H9 (cell line): ENCODE results near the gene SPTBN4. TPM values are rescaled to one million over a fixed set of nuclear protein-coding genes. Genes with fewer than 3 reads are reported as not detected.

Source experiments
- DNase-seq: peaks from one replicate; pipeline ENCODE4 v3.0.0-alpha.2; 2017
- H2AFZ ChIP-seq: one replicate; pipeline ENCODE4 v1.6.1; 2013; ENCODE audit warnings: mild to moderate bottlenecking, low read length, control low read depth, moderate library complexity
- H2AK5ac ChIP-seq: 2 replicates; pipeline ENCODE4 v1.6.1; 2013; ENCODE audit warnings: low read length, control low read depth, mixed read lengths; ENCODE audit not compliant: insufficient read length
- H2BK120ac ChIP-seq: one replicate; pipeline ENCODE4 v1.6.1; 2013; ENCODE audit warnings: low read depth, mild to moderate bottlenecking, low read length, control low read depth, inconsistent platforms; ENCODE audit not compliant: poor library complexity, severe bottlenecking
- H2BK12ac ChIP-seq: 2 replicates; pipeline ENCODE4 v1.6.1; 2013; ENCODE audit warnings: low read length, control low read depth, mixed read lengths, low read depth; ENCODE audit not compliant: insufficient read length
- H2BK15ac ChIP-seq: 2 replicates; pipeline ENCODE4 v1.6.1; 2013; ENCODE audit warnings: low read depth, low read length, control low read depth
- H2BK20ac ChIP-seq: one replicate; pipeline ENCODE4 v1.6.1; 2013; ENCODE audit warnings: low read depth, mild to moderate bottlenecking, low read length, control low read depth, inconsistent platforms; ENCODE audit not compliant: poor library complexity, severe bottlenecking
- H2BK5ac ChIP-seq: 2 replicates; pipeline ENCODE4 v1.6.1; 2013; ENCODE audit warnings: low read length, control low read depth, mixed read lengths; ENCODE audit not compliant: insufficient read length
- H3K14ac ChIP-seq: 2 replicates; pipeline ENCODE4 v1.6.1; 2013; ENCODE audit warnings: low read length, control low read depth; ENCODE audit not compliant: insufficient read depth
- H3K18ac ChIP-seq: 2 replicates; pipeline ENCODE4 v1.6.1; 2013; ENCODE audit warnings: low read depth, mild to moderate bottlenecking, mixed read lengths, low read length, control low read depth; ENCODE audit not compliant: insufficient read length
- H3K23ac ChIP-seq: 2 replicates; pipeline ENCODE4 v1.6.1; 2013; ENCODE audit warnings: low read length, control low read depth, mixed read lengths, low read depth; ENCODE audit not compliant: insufficient read length
- H3K23me2 ChIP-seq: 2 replicates; pipeline ENCODE4 v1.6.1; 2013; ENCODE audit warnings: low read depth, mild to moderate bottlenecking, mixed read lengths, low read length, control low read depth; ENCODE audit not compliant: insufficient read length, poor library complexity, severe bottlenecking
- H3K27ac ChIP-seq: 2 replicates; pipeline ENCODE4 v1.5.1; 2013; ENCODE audit warnings: low read length, control low read depth, mixed read lengths, low read depth; ENCODE audit not compliant: insufficient read length
- H3K27me3 ChIP-seq: 2 replicates; pipeline ENCODE4 v1.6.1; 2013; ENCODE audit warnings: low read length, control low read depth, inconsistent platforms; ENCODE audit not compliant: insufficient read depth
- H3K4ac ChIP-seq: 2 replicates; pipeline ENCODE4 v1.6.1; 2013; ENCODE audit warnings: low read depth, mild to moderate bottlenecking, control low read depth, inconsistent platforms, low read length, moderate library complexity
- H3K4me1 ChIP-seq: 2 replicates; pipeline ENCODE4 v1.6.1; 2013; ENCODE audit warnings: low read length, control low read depth, inconsistent platforms; ENCODE audit not compliant: insufficient read depth
- H3K4me2 ChIP-seq: 2 replicates; pipeline ENCODE4 v1.6.1; 2013; ENCODE audit warnings: low read length, control low read depth, mixed read lengths; ENCODE audit not compliant: insufficient read length, insufficient read depth
- H3K56ac ChIP-seq: 2 replicates; pipeline ENCODE4 v1.6.1; 2013; ENCODE audit warnings: low read depth, mild to moderate bottlenecking, mixed read lengths, low read length, control low read depth; ENCODE audit not compliant: insufficient read length
- H3K79me1 ChIP-seq: 2 replicates; pipeline ENCODE4 v1.6.1; 2013; ENCODE audit warnings: low read depth, mild to moderate bottlenecking, moderate library complexity, low read length, control low read depth, inconsistent platforms; ENCODE audit not compliant: insufficient read depth, poor library complexity, severe bottlenecking
- H3K79me2 ChIP-seq: 2 replicates; pipeline ENCODE4 v1.6.1; 2013; ENCODE audit warnings: low read length, control low read depth, inconsistent platforms; ENCODE audit not compliant: insufficient read depth
- H3K9ac ChIP-seq: 2 replicates; pipeline ENCODE4 v1.6.1; 2013; ENCODE audit warnings: low read length, control low read depth, mixed read lengths; ENCODE audit not compliant: insufficient read length; ENCODE audit errors: extremely low read depth
- H3K9me3 ChIP-seq: one replicate; pipeline ENCODE4 v1.6.1; 2013; ENCODE audit warnings: low read depth, low read length, inconsistent platforms; ENCODE audit not compliant: control insufficient read depth
- H3T11ph ChIP-seq: one replicate; pipeline ENCODE4 v1.6.1; 2013; ENCODE audit warnings: mild to moderate bottlenecking, low read length, control low read depth, inconsistent platforms
- H4K20me1 ChIP-seq: one replicate; pipeline ENCODE4 v1.6.1; 2013; ENCODE audit not compliant: control insufficient read depth, insufficient read length, insufficient read depth
- H4K5ac ChIP-seq: 2 replicates; pipeline ENCODE4 v1.6.1; 2013; ENCODE audit warnings: low read depth, mild to moderate bottlenecking, mixed read lengths, low read length, control low read depth; ENCODE audit not compliant: insufficient read length
- H4K8ac ChIP-seq: replicated peaks from 2 replicates; pipeline ENCODE4 v1.6.1; 2013; ENCODE audit warnings: low read length, control low read depth, mixed read lengths, low read depth; ENCODE audit not compliant: insufficient read length
- H4K91ac ChIP-seq: 2 replicates; pipeline ENCODE4 v1.6.1; 2013; ENCODE audit warnings: low read depth, mild to moderate bottlenecking, moderate library complexity, mixed read lengths, low read length, control low read depth; ENCODE audit not compliant: insufficient read length
- H3K27ac Mint-ChIP-seq, 3 experiments: 2 replicates in 2 of 3; 3 replicates in 1 of 3; pipeline ENCODE4 v1.8.0; 2020 to 2021; ENCODE audit warnings: mixed read lengths in 3 of 3, mild to moderate bottlenecking in 1 of 3, moderate library complexity in 1 of 3
- H3K27me3 Mint-ChIP-seq: 2 replicates; pipeline ENCODE4 v1.8.0; 2021; ENCODE audit warnings: low read depth, mild to moderate bottlenecking, moderate library complexity, mixed read lengths
- H3K36me3 Mint-ChIP-seq, 3 experiments: 2 replicates in 2 of 3; 3 replicates in 1 of 3; pipeline ENCODE4 v1.8.0; 2020 to 2021; ENCODE audit warnings: low read depth in 3 of 3, mixed read lengths in 3 of 3; ENCODE audit not compliant: insufficient read depth in 1 of 3
- H3K4me1 Mint-ChIP-seq, 2 experiments: 2 replicates each; pipeline ENCODE4 v1.8.0; 2020; ENCODE audit warnings: mixed read lengths in 2 of 2
- H3K4me3 Mint-ChIP-seq, 2 experiments: 2 replicates in 1 of 2; 3 replicates in 1 of 2; pipeline ENCODE4 v1.8.0; 2020 to 2021; ENCODE audit warnings: mild to moderate bottlenecking in 2 of 2, mixed read lengths in 2 of 2, moderate library complexity in 1 of 2
- H3K9me3 Mint-ChIP-seq, 2 experiments: 2 replicates in 1 of 2; 3 replicates in 1 of 2; pipeline ENCODE4 v1.8.0; 2020; ENCODE audit warnings: mild to moderate bottlenecking in 2 of 2, mixed read lengths in 2 of 2, moderate library complexity in 1 of 2
- whole genome bisulfite sequencing: extraction: QIAGEN DNeasy Blood & Tissue Kit; methylation state at CpG from one replicate; pipeline ENCODE4 v1.1.7; 2013; ENCODE audit warnings: missing lambda C conversion rate, low lambda C conversion rate, mixed read lengths; ENCODE audit not compliant: insufficient read length; ENCODE audit errors: extremely low coverage; 5-methylcytosine and 5-hydroxymethylcytosine counted together
- total RNA-seq: library from RNA; stranded (reverse); gene quantifications from 2 replicates; pipeline ENCODE4 v1.2.1, GENCODE V29; 2021
- TF ChIP-seq, protein P1 (sequence below): fragments of 200-600 bp; sonication (generic); conservative IDR thresholded peaks from 3 replicates; pipeline ENCODE4 v1.8.0; 2021; ENCODE audit warnings: antibody characterized with exemption, mild to moderate bottlenecking

Gene SPTBN4
- total RNA-seq, 1 experiment from 2014 or later = 2.9 TPM

DNA sequence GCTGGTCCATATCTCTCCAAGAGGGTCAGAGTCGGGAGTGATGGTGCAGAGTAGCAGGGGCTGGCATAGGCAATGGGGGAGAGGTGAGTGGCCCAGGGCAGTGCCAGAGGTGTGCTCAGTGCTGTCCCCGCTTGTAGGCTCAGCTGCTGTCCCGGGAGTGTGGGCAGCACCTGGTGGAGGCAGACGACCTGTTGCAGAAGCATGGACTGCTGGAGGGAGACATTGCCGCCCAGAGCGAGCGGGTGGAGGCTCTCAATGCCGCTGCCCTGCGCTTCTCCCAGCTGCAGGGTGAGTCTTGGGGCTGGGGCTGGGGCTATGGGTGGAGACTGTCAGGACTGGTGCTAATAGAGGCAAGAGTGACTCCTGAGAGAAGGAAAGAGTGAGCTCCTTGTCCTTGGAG lies 39.3 kb downstream of the SPTBN4 start:
- Histone ChIP-seq H3K79me2 (no peaks in the 10 kb centered on the region), H3K27me3 (no peaks in the 10 kb centered on the region; the same call in 1 of the 2 replicates), H4K20me1 (no peaks in the 10 kb centered on the region), H3K9ac (no peak overlapping the region), H3K14ac (no peak overlapping the region), H2BK20ac (no peak overlapping the region), H3K23me2 (no peaks in the 10 kb centered on the region), H3K4ac (no peak overlapping the region), H3T11ph (no peak overlapping the region), H3K79me1 (no peaks in the 10 kb centered on the region), H2BK5ac (no peak overlapping the region), H2AFZ (no peak overlapping the region), H3K27ac (no peak overlapping the region), H4K5ac (no peak overlapping the region), H3K4me1 (0 out of 2 replicates have a peak, but pooled peaks cover 3% of the 10 kb centered on the region), H3K18ac (no peak overlapping the region), H2BK12ac (no peak overlapping the region), H2AK5ac (no peak overlapping the region), H3K23ac (no peak overlapping the region), H3K9me3 (no peaks in the 10 kb centered on the region), H4K8ac (no peak overlapping the region), H3K4me2 (no peak overlapping the region), H2BK120ac (no peak overlapping the region), H4K91ac (no peak overlapping the region), H3K56ac (no peak overlapping the region), H2BK15ac (no peak overlapping the region)
- DNase-seq = no peak
- no peaks in the 10 kb centered on the region; a peak in 1 of 5 replicates for H3K9me3 Mint-ChIP-seq
- H3K4me3 Mint-ChIP-seq = no peak overlapping the region
- TF ChIP-seq, protein P1, sequence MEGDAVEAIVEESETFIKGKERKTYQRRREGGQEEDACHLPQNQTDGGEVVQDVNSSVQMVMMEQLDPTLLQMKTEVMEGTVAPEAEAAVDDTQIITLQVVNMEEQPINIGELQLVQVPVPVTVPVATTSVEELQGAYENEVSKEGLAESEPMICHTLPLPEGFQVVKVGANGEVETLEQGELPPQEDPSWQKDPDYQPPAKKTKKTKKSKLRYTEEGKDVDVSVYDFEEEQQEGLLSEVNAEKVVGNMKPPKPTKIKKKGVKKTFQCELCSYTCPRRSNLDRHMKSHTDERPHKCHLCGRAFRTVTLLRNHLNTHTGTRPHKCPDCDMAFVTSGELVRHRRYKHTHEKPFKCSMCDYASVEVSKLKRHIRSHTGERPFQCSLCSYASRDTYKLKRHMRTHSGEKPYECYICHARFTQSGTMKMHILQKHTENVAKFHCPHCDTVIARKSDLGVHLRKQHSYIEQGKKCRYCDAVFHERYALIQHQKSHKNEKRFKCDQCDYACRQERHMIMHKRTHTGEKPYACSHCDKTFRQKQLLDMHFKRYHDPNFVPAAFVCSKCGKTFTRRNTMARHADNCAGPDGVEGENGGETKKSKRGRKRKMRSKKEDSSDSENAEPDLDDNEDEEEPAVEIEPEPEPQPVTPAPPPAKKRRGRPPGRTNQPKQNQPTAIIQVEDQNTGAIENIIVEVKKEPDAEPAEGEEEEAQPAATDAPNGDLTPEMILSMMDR = no peak
- no peak overlapping the region for H3K27ac Mint-ChIP-seq
- H3K27me3 Mint-ChIP-seq = peaks cover 81% of the 10 kb centered on the region
- no CpG with 5 or more reads among the region's 9 CpGs for WGBS
- H3K36me3 Mint-ChIP-seq = no peaks in the 10 kb centered on the region
- peaks cover 4 to 7% of the 10 kb centered on the region in 2 experiments; a peak in 2 of 4 replicates for H3K4me1 Mint-ChIP-seq
